Measurements from ENCODE around the gene RNF32. TPM values are rescaled to one million over a fixed set of nuclear protein-coding genes. Genes with fewer than 3 reads are reported as not detected.

Gene RNF32
- total RNA-seq, 1 donor from 2014 or later, result 0.52 TPM

GRCh38 chr7:156656598-156656997 lies 16.0 kb downstream of the RNF32 start:
- Histone ChIP-seq H3K4me3 (ENCODE audit: low read length in 3 of 3) (no peak overlapping the region), H3K27me3 (ENCODE audit: control insufficient read depth in 3 of 3, insufficient read depth in 3 of 3, low read length in 3 of 3) (peaks cover 0 to 17% (median 15%) of the 10 kb centered on the region in 3 donors), H3K36me3 (ENCODE audit: control insufficient read depth in 3 of 3, insufficient read depth in 3 of 3, low read length in 3 of 3) (no peaks in the 10 kb centered on the region), H3K9ac (ENCODE audit: low read depth in 1 of 3, low read length in 3 of 3) (no peak overlapping the region), H3K9me3 (ENCODE audit: control insufficient read depth in 3 of 3, low read length in 3 of 3) (no peaks in the 10 kb centered on the region), H3K4me1 (ENCODE audit: control insufficient read depth in 3 of 3, insufficient read depth in 3 of 3, low read length in 3 of 3) (no peaks in the 10 kb centered on the region), H3K27ac (ENCODE audit: low read depth, low read length) (no peak overlapping the region)

DNA sequence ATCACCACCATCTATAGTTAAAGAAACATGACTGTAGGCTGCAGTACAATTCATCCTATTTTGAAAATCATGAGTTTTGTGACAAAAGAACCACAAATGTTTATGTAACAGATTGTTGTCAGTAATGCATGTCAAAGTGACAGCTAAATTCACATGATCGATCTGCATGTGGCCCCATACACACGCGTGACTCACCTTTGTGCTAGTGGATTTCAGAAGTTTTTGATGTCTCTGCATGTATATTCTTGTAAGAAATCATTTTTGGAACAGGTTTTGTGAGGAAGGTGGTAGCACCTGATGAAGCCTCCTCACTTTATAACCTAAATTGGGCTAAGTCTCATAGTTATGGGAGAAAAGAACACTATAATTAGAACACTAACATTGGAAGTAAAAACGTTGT lies 17.1 kb downstream of the RNF32 start:
- Histone ChIP-seq H3K4me1 (ENCODE audit: control insufficient read depth in 3 of 3, insufficient read depth in 3 of 3, low read length in 3 of 3) (no peaks in the 10 kb centered on the region), H3K4me3 (ENCODE audit: low read length in 3 of 3) (no peak overlapping the region), H3K36me3 (ENCODE audit: control insufficient read depth in 3 of 3, insufficient read depth in 3 of 3, low read length in 3 of 3) (no peaks in the 10 kb centered on the region), H3K9ac (ENCODE audit: low read depth in 1 of 3, low read length in 3 of 3) (no peak overlapping the region), H3K27me3 (ENCODE audit: control insufficient read depth in 3 of 3, insufficient read depth in 3 of 3, low read length in 3 of 3) (peaks cover 0 to 15% (median 11%) of the 10 kb centered on the region in 3 donors), H3K27ac (ENCODE audit: low read depth, low read length) (no peak overlapping the region), H3K9me3 (ENCODE audit: control insufficient read depth in 3 of 3, low read length in 3 of 3) (no peaks in the 10 kb centered on the region)

- Histone ChIP-seq H3K9ac (ENCODE audit: low read depth in 1 of 3, low read length in 3 of 3) (no peak overlapping the region), H3K4me3 (ENCODE audit: low read length in 3 of 3) (no peak overlapping the region), H3K9me3 (ENCODE audit: control insufficient read depth in 3 of 3, low read length in 3 of 3) (no peaks in the 10 kb centered on the region), H3K36me3 (ENCODE audit: control insufficient read depth in 3 of 3, insufficient read depth in 3 of 3, low read length in 3 of 3) (no peaks in the 10 kb centered on the region), H3K27ac (ENCODE audit: low read depth, low read length) (no peak overlapping the region), H3K4me1 (ENCODE audit: control insufficient read depth in 3 of 3, insufficient read depth in 3 of 3, low read length in 3 of 3) (no peaks in the 10 kb centered on the region), H3K27me3 (ENCODE audit: control insufficient read depth in 3 of 3, insufficient read depth in 3 of 3, low read length in 3 of 3) (peaks cover 0 to 9% (median 5%) of the 10 kb centered on the region in 3 donors)
Observed at GRCh38 chr7:156659203-156659602, 18.6 kb downstream of the RNF32 start.

GRCh38 chr7:156659961-156660360 lies 19.4 kb downstream of the RNF32 start:
- H3K9ac ChIP-seq (ENCODE audit: low read depth in 1 of 3, low read length in 3 of 3), result no peak overlapping the region

DNA sequence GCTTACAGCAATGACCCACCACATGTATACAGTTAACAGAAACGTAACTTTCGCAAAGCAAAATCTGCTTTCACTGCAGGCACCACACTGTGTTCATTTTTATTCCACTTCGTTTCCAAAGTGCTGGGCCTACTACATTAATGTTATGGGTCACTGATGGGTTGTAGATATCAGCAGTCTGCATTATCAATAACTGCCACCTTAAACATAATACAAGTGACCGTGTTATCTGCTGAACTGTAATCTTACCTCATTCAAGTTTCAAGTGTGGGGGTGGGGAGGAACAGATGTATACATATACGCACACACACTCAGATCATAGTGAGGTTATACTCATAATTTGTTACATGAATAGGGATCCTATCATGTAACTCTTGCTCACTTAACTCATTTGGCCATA lies 21.1 kb downstream of the RNF32 start:
- Histone ChIP-seq H3K36me3 (ENCODE audit: control insufficient read depth in 3 of 3, insufficient read depth in 3 of 3, low read length in 3 of 3) (no peaks in the 10 kb centered on the region), H3K27ac (ENCODE audit: low read depth, low read length) (no peak overlapping the region), H3K4me1 (ENCODE audit: control insufficient read depth in 3 of 3, insufficient read depth in 3 of 3, low read length in 3 of 3) (no peaks in the 10 kb centered on the region), H3K27me3 (ENCODE audit: control insufficient read depth in 3 of 3, insufficient read depth in 3 of 3, low read length in 3 of 3) (peaks cover 0 to 6% (median 3%) of the 10 kb centered on the region in 3 donors), H3K4me3 (ENCODE audit: low read length in 3 of 3) (no peak overlapping the region), H3K9ac (ENCODE audit: low read depth in 1 of 3, low read length in 3 of 3) (no peak overlapping the region), H3K9me3 (ENCODE audit: control insufficient read depth in 3 of 3, low read length in 3 of 3) (no peaks in the 10 kb centered on the region)

More at GRCh38 chr7:156659961-156660360, 19.4 kb downstream of the RNF32 start:
- H3K9me3 ChIP-seq (ENCODE audit: control insufficient read depth in 3 of 3, low read length in 3 of 3), result no peaks in the 10 kb centered on the region
- no peaks in the 10 kb centered on the region for H3K36me3 ChIP-seq (ENCODE audit: control insufficient read depth in 3 of 3, insufficient read depth in 3 of 3, low read length in 3 of 3)
- H3K27me3 ChIP-seq (ENCODE audit: control insufficient read depth in 3 of 3, insufficient read depth in 3 of 3, low read length in 3 of 3), result peaks cover 0 to 9% (median 3%) of the 10 kb centered on the region in 3 donors
- H3K27ac ChIP-seq (ENCODE audit: low read depth, low read length), result no peak overlapping the region
- no peaks in the 10 kb centered on the region for H3K4me1 ChIP-seq (ENCODE audit: control insufficient read depth in 3 of 3, insufficient read depth in 3 of 3, low read length in 3 of 3)
- H3K4me3 ChIP-seq (ENCODE audit: low read length in 3 of 3), result no peak overlapping the region

GRCh38 chr7:156662277-156662676 lies 21.7 kb downstream of the RNF32 start:
- Histone ChIP-seq H3K4me3 (ENCODE audit: low read length in 3 of 3) (no peak overlapping the region), H3K9ac (ENCODE audit: low read depth in 1 of 3, low read length in 3 of 3) (no peak overlapping the region), H3K27me3 (ENCODE audit: control insufficient read depth in 3 of 3, insufficient read depth in 3 of 3, low read length in 3 of 3) (peaks cover 0 to 4% (median 0%) of the 10 kb centered on the region in 3 donors), H3K9me3 (ENCODE audit: control insufficient read depth in 3 of 3, low read length in 3 of 3) (no peaks in the 10 kb centered on the region), H3K27ac (ENCODE audit: low read depth, low read length) (no peak overlapping the region), H3K4me1 (ENCODE audit: control insufficient read depth in 3 of 3, insufficient read depth in 3 of 3, low read length in 3 of 3) (no peaks in the 10 kb centered on the region), H3K36me3 (ENCODE audit: control insufficient read depth in 3 of 3, insufficient read depth in 3 of 3, low read length in 3 of 3) (no peaks in the 10 kb centered on the region)

DNA sequence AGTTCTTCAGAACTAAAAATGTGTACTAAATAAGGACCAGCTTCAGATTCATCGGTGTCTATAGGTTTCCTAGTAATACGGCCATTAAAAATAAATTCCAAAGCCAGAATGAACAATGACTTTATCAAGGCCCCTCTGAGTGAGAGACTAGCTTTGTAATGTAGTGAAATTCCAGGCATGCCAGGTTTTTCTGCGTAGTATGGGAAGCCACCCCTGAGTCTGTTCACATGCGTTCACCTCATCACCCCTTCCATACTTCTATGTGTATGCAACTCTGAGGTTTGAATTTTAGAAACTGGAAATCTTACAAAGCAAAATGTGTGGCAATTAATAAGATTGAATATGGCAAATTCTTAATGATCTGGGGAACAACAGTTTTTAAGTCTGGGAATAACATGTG lies 24.5 kb downstream of the RNF32 start:
- Histone ChIP-seq H3K36me3 (ENCODE audit: control insufficient read depth in 3 of 3, insufficient read depth in 3 of 3, low read length in 3 of 3) (peaks cover 0 to 3% (median 0%) of the 10 kb centered on the region in 3 donors), H3K27me3 (ENCODE audit: control insufficient read depth in 3 of 3, insufficient read depth in 3 of 3, low read length in 3 of 3) (peaks cover 0 to under 1% (median 0%) of the 10 kb centered on the region in 3 donors), H3K4me3 (ENCODE audit: low read length in 3 of 3) (no peak overlapping the region), H3K9me3 (ENCODE audit: control insufficient read depth in 3 of 3, low read length in 3 of 3) (no peaks in the 10 kb centered on the region), H3K9ac (ENCODE audit: low read depth in 1 of 3, low read length in 3 of 3) (no peak overlapping the region), H3K4me1 (ENCODE audit: control insufficient read depth in 3 of 3, insufficient read depth in 3 of 3, low read length in 3 of 3) (no peaks in the 10 kb centered on the region), H3K27ac (ENCODE audit: low read depth, low read length) (no peak overlapping the region)

GRCh38 chr7:156666368-156667109 lies 26.0 kb downstream of the RNF32 start:
- no peak overlapping the region for H3K9ac ChIP-seq (ENCODE audit: low read depth in 1 of 3, low read length in 3 of 3)
- H3K27ac ChIP-seq (ENCODE audit: low read depth, low read length), result no peak overlapping the region

DNA sequence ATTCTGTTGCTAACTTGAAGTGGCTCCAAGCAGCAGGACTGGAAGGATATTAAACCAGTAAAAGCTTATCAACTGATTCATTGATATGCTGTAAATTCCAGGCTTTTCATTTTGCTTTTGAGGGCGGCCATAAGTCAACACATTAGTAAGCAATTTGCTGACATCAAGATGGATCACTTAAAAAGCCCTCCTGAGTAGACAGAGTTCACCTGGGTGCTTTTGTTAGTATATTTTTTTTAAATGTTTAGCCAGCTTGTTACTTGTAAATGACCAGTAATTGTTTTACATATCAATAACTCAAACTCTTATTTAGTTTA lies 26.5 kb downstream of the RNF32 start:
- Histone ChIP-seq H3K9me3 (ENCODE audit: control insufficient read depth in 3 of 3, low read length in 3 of 3) (no peaks in the 10 kb centered on the region), H3K36me3 (ENCODE audit: control insufficient read depth in 3 of 3, insufficient read depth in 3 of 3, low read length in 3 of 3) (peaks cover 0 to 3% (median 1%) of the 10 kb centered on the region in 3 donors), H3K4me1 (ENCODE audit: control insufficient read depth in 3 of 3, insufficient read depth in 3 of 3, low read length in 3 of 3) (no peaks in the 10 kb centered on the region), H3K9ac (ENCODE audit: low read depth in 1 of 3, low read length in 3 of 3) (no peak overlapping the region), H3K27ac (ENCODE audit: low read depth, low read length) (no peak overlapping the region), H3K4me3 (ENCODE audit: low read length in 3 of 3) (no peak overlapping the region), H3K27me3 (ENCODE audit: control insufficient read depth in 3 of 3, insufficient read depth in 3 of 3, low read length in 3 of 3) (no peaks in the 10 kb centered on the region)

More at GRCh38 chr7:156666368-156667109, 26.0 kb downstream of the RNF32 start:
- no peak overlapping the region for H3K4me3 ChIP-seq (ENCODE audit: low read length in 3 of 3)
- peaks cover 0 to 3% (median 0%) of the 10 kb centered on the region in 3 donors for H3K36me3 ChIP-seq (ENCODE audit: control insufficient read depth in 3 of 3, insufficient read depth in 3 of 3, low read length in 3 of 3)
- H3K27me3 ChIP-seq (ENCODE audit: control insufficient read depth in 3 of 3, insufficient read depth in 3 of 3, low read length in 3 of 3), result no peaks in the 10 kb centered on the region
- H3K9me3 ChIP-seq (ENCODE audit: control insufficient read depth in 3 of 3, low read length in 3 of 3), result no peaks in the 10 kb centered on the region
- no peaks in the 10 kb centered on the region for H3K4me1 ChIP-seq (ENCODE audit: control insufficient read depth in 3 of 3, insufficient read depth in 3 of 3, low read length in 3 of 3)

GRCh38 chr7:156668130-156668741 lies 27.7 kb downstream of the RNF32 start:
- Histone ChIP-seq H3K4me1 (ENCODE audit: control insufficient read depth in 3 of 3, insufficient read depth in 3 of 3, low read length in 3 of 3) (no peaks in the 10 kb centered on the region), H3K9me3 (ENCODE audit: control insufficient read depth in 3 of 3, low read length in 3 of 3) (no peaks in the 10 kb centered on the region), H3K4me3 (ENCODE audit: low read length in 3 of 3) (no peak overlapping the region), H3K27ac (ENCODE audit: low read depth, low read length) (no peak overlapping the region), H3K27me3 (ENCODE audit: control insufficient read depth in 3 of 3, insufficient read depth in 3 of 3, low read length in 3 of 3) (no peaks in the 10 kb centered on the region), H3K9ac (ENCODE audit: low read depth in 1 of 3, low read length in 3 of 3) (no peak overlapping the region), H3K36me3 (ENCODE audit: control insufficient read depth in 3 of 3, insufficient read depth in 3 of 3, low read length in 3 of 3) (peaks cover 3 to 7% (median 4%) of the 10 kb centered on the region in 3 donors)
